KBM-7 (cell line): ENCODE data around the gene NEGR1.
"Not testable (repeated sequence)": the region's sequence is repeated elsewhere in the genome, so short reads cannot be mapped to it uniquely, and the experiment has no call there.

Experiments used
- DNase-seq: peaks from one replicate; pipeline ENCODE4 v3.0.0-alpha.2; 2015
- in situ Hi-C: fragments of 300-500 bp; cut with MboI; formaldehyde crosslinking; loops from 2 replicates; pipeline ENCODE4 v1.14.3; 2020; ENCODE audit warnings: low sequenced_read_pairs, low pct_unique_long_range_greater_than_20kb, mixed read lengths

NEGR1 gene

GRCh38 chr1:72241397-72241796 lies 40.9 kb downstream of the NEGR1 start:
- in situ Hi-C loops = no loop called here
- DNase-seq = no peak

GRCh38 chr1:72235931-72236330 lies 46.4 kb downstream of the NEGR1 start:
- DNase-seq, in situ Hi-C loops: not testable (repeated sequence)

- DNase-seq = no peak
- in situ Hi-C loops = no loop called here
Observed at GRCh38 chr1:72235062-72235461, 47.3 kb downstream of the NEGR1 start.

- DNase-seq = no peak
- in situ Hi-C loops = no loop called here
Observed at GRCh38 chr1:72230746-72231145, 51.6 kb downstream of the NEGR1 start.

GRCh38 chr1:72229893-72230292 lies 52.4 kb downstream of the NEGR1 start:
- in situ Hi-C loops = no loop called here

GRCh38 chr1:72227667-72228066 lies 54.7 kb downstream of the NEGR1 start:
- in situ Hi-C loops = no loop called here
- no peak for DNase-seq

More at GRCh38 chr1:72229893-72230292, 52.4 kb downstream of the NEGR1 start:
- DNase-seq = no peak

- in situ Hi-C loops = no loop called here
- DNase-seq = no peak
Observed at GRCh38 chr1:72224506-72224905, 57.8 kb downstream of the NEGR1 start.

- DNase-seq = no peak
Observed at GRCh38 chr1:72221811-72222210, 60.5 kb downstream of the NEGR1 start.

GRCh38 chr1:72218141-72218739 lies 64.1 kb downstream of the NEGR1 start:
- in situ Hi-C loops = no loop called here

More at GRCh38 chr1:72221811-72222210, 60.5 kb downstream of the NEGR1 start:
- in situ Hi-C loops = no loop called here

GRCh38 chr1:72207059-72207458 lies 75.3 kb downstream of the NEGR1 start:
- DNase-seq = no peak
- in situ Hi-C loops = no loop called here

More at GRCh38 chr1:72218141-72218739, 64.1 kb downstream of the NEGR1 start:
- no peak for DNase-seq

- DNase-seq = no peak
- in situ Hi-C loops = no loop called here
Observed at GRCh38 chr1:72202761-72203160, 79.6 kb downstream of the NEGR1 start.

GRCh38 chr1:72197786-72198185 lies 84.6 kb downstream of the NEGR1 start:
- no peak for DNase-seq
- in situ Hi-C loops = no loop called here

- in situ Hi-C loops = no loop called here
- peak; percentile 48 for DNase-seq
Observed at GRCh38 chr1:72186733-72187307, 95.5 kb downstream of the NEGR1 start.

- in situ Hi-C loops = no loop called here
Observed at GRCh38 chr1:72184099-72184701, 98.1 kb downstream of the NEGR1 start.

GRCh38 chr1:72182859-72183258 lies 99.5 kb downstream of the NEGR1 start:
- in situ Hi-C loops = no loop called here
- no peak for DNase-seq

More at GRCh38 chr1:72184099-72184701, 98.1 kb downstream of the NEGR1 start:
- no peak for DNase-seq

- in situ Hi-C loops = no loop called here
- no peak for DNase-seq
Observed at GRCh38 chr1:72178266-72178665, 104.1 kb downstream of the NEGR1 start.

GRCh38 chr1:72177711-72178110 lies 104.6 kb downstream of the NEGR1 start:
- no peak for DNase-seq
- in situ Hi-C loops = no loop called here

- DNase-seq = no peak
- in situ Hi-C loops = no loop called here
Observed at GRCh38 chr1:72170246-72170645, 112.1 kb downstream of the NEGR1 start.

GRCh38 chr1:72166426-72166825 lies 115.9 kb downstream of the NEGR1 start:
- in situ Hi-C loops = no loop called here
- peak; percentile 16 for DNase-seq

- in situ Hi-C loops = no loop called here
- no peak for DNase-seq
Observed at GRCh38 chr1:72150508-72150907, 131.8 kb downstream of the NEGR1 start.

- DNase-seq = no peak
- in situ Hi-C loops = no loop called here
Observed at GRCh38 chr1:72141875-72142274, 140.5 kb downstream of the NEGR1 start.
